NCI-H510A (cell line): ENCODE data around the gene REPIN1.

ENCODE experiments used
- DNase-seq: peaks from one replicate; lab custom pipeline; 2025; lab: John Stamatoyannopoulos, UW

The REPIN1 gene

DNA sequence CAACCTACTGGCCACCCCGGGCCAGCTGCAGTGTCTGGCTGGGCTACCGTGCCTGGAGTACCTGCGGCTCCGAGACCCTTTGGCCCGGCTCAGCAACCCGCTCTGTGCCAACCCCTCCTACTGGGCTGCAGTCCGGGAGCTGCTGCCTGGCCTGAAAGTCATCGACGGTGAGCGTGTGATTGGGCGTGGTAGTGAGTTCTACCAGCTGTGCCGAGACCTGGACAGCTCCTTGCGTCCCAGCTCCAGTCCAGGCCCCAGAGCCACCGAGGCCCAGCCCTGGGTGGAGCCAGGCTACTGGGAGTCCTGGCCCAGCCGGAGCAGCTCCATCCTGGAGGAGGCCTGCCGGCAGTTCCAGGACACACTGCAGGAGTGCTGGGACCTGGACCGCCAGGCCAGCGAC is 31.4 kb upstream of the REPIN1 start:
- DNase-seq = no peak

- DNase-seq = no peak
Observed at GRCh38 chr7:150337659-150338081, 31.0 kb upstream of the REPIN1 start.

GRCh38 chr7:150338166-150338829 is 30.3 kb upstream of the REPIN1 start:
- DNase-seq = no peak

- no peak for DNase-seq
Observed at GRCh38 chr7:150339409-150339809, 29.2 kb upstream of the REPIN1 start.

DNA sequence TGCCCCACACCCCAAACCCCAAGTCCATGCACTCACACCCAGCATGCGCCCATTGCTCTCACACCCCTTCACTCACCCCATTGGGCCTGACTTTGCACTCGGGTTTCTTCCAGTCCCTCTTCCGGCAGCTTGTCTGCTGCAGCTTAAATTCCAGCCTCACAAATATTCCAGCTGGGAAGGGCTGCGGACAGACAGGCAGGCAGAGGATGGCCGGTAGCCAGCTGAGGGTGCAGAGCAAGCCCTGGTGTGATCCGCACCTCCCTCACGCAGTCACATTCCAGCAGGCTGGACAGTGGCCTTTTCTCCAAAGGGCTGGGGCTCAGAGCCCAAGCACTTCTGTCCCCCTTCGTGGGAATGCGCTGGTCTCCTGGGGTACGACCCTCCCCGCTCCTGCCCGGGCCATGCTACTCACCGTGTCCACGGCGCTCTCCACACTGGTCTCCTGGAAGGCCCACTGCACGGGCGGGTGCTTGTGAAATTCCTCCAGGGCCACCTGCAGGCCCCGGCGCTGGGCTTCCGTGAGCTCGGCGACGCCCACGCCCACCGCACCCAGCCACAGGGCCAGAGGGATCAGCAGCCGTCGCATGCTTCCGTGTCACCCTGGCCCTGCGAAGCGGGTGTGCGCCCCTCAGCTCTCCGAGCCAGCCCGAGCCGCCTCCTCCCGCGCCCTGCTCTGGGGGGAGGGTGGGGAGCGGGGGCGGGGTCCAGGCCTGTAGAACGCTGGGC is 28.4 kb upstream of the REPIN1 start:
- no peak for DNase-seq

DNA sequence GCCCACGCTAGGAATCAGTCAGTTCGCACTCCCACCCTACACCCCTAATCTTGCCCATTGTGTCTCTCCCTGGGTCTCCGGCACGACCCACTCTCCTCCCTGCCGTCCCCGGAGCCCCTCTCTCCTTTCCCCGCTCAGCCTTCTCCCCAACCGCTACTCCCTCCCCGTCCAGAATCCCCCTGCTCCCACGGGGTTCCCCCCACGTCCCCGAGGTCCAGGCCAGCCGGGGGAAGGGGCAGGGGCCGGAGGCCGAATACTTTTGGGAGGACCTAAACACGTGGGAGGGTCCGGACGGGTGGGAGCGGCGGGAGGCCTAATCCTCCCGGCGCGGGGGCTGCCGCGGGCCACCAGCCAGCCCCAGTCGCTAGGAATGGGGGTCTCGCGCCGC is 27.8 kb upstream of the REPIN1 start:
- DNase-seq = no peak

DNA sequence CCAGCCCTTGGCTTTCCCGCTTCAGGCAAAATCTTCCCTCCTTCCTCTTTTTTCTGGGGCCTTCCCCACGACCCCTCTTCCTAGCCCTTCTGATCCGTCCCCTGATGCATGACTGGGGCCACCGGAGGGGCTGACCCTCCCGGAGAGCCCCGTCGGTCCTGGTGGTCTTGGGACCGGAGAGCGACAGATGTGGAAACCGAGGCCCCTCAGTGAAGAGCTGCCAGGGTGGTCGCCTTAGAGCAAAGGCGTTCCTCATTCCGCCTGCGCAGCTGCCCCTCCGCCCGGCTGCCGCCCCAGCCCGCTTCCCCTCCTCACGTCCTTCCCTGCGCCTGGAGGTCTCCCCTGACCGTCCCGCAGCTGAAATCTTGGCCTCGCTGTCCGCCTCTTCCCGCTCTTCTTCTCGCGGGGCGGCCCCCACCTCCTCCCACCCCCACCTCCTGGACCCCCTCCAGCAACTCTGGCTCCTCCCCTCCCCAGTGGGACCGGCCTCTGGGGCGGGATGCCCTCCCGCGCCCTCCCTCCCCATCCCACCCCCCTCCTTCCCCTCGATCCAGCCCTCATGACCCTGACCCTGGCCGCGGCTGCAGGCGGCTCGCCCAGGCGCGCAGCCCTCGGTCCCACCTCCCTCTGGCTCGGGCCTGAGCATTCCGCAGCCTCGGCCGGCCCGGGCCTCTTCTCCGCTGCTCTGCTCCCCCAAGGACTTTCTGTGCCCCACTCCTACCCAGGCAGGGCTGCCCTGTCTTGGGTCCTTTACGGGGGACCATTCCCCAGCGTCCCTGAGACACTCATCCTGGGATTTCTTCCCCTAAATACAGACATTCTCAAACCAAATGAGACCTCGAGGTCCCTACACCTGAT is 27.1 kb upstream of the REPIN1 start, which contains the start of gene RARRES2:
Gene RARRES2 (minus strand): TSS at position 367 of the 858 bp plus-strand sequence. CDS start 1,020 bp downstream, outside the sequence.
- DNase-seq = no peak

DNA sequence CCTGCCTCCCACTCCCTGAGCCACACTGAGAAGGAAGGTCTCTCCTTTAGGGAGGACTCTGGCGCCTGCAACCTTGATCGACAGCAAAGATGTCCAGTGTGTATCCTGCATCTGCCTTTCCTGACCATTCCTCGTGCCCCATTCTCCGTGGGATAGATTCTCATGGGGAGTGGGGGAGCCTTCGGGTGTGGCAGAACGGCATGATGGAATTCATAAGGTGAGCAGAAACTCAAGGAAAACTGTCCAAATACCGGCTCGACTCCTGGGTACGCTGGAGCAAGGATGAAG is 26.6 kb upstream of the REPIN1 start:
- no peak for DNase-seq

- DNase-seq = no peak
Observed at GRCh38 chr7:150343225-150343624, 25.4 kb upstream of the REPIN1 start.

DNA sequence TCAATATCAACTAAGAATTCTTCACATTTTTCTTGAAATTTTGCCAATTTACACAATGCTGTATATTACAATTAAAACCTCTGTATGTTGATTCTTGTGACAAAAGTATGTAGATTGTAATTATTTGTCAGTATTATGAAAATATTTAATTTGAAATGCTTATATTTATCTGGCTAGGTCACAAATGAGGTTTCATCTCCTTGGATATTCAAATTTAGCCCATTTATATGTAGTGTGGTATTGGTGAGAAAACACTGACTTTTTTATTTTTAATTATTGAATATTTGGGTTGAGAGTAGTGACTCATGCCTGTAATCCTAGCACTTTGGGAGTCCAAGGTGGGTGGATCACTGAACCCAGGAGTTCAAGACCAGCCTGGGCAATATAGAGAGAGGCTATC is 24.3 kb upstream of the REPIN1 start:
- no peak for DNase-seq

DNA sequence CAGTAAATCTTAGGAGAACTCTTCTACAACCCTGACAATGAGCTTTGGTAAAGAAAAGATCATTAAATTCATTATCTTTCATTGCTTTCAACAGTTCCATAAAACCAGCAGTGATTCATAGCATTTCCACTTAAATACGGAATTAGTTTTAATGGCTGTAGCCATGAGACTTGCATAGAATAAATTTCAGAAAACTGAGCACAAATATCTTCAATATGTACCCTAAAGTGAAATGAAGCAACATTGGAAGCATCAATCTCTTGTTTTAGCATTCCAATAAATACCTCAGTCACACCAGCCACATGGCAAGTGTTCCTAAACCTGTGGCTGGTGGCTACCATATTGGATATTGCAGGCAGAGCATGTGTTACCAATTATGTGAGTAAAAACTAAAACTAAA is 23.6 kb upstream of the REPIN1 start:
- DNase-seq = no peak

DNA sequence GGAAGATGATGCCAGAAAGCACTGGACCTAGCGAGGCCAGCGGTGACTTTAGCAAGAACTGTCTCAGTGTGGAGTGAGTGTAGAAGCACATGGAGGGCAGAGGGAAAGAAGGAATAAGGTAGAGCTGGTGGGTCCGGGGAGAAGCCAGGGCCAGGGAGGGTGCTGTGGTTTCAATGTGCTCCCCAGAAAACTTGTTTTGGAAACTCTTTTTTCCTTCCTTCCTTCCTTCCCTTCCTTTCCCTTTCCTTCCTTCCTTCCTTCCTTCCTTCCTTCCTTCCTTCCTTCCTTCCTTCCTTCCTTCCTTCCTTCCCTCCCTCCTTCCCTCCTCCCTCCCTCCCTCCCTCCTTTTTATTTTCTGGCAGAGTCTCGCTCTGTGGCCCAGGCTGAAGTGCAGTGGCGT is 21.7 kb upstream of the REPIN1 start:
- no peak for DNase-seq

DNA sequence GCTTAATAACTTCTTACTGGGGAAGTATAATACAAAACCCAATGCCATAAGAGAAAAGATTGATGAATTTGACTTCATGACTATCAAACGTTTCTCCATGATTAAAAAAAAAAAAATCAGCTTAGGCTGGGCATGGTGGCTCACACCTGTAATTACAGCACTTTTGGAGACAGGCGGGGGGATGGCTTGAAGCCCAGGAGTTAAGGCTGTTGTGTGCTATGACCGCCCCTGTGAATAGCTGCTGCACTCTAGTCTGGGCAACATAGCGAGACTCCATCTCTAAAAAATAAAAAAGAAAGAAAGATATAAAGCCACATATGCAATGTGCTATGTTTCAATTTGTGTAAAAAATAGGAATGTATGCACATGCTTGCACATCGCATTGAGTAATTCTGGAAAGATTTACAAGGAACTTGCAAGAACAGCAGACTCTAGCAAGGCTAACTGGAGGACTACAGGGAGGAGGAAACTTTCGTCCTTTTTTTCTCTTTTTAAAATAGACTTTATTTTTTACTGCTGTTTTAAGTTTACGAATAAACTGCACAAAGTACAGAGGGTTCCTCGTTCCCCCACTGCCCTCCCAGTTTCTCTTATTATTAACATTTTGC is 16.9 kb upstream of the REPIN1 start:
- DNase-seq = no peak

DNA sequence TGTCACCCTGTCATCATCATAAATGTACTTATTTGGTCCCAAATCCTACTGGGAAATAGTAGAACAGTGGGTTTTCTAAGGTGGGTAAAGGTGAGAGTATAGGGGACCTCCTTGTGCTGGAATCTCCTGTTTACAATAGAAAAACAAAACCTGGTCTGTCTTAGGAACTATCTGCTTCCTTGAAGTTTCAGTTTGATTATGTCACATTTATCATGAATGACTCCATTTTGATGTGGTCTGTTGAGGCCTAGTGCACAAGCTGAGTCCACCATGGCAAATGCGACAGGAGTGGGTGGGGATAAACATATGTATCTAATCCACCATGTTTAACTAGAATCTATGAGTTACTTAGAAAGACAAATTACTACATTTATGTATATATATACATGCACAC is 13.0 kb upstream of the REPIN1 start:
- DNase-seq = no peak

DNA sequence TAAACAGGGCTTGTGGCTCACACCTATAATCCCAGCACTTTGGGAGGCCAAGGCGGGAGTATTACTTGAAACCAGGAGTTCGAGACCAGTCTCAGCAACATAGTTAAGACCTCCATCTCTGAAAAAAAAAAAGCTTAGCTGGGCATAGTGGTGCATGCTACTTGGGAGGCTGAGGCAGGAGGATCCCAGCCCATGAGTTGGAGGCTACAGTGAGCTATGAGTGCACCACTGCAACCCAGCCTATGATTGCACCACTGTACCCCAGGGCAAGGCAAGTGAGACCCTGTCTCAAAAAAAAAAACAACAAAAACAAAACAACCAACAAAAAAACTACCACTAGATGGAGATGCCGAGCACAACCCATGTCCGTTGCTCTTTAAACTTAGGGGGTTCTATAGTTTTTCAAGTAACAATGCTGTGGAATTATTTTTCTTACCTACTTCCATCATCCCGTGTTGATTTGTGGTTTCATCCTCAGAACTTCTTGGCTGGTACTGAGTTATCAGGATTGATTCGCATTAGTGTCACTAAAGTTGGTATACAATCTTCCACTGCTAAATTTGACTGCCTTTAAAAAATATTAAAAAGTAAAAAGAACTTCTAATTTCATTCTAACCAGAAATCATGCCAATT is 12.2 kb upstream of the REPIN1 start:
- DNase-seq = no peak

DNA sequence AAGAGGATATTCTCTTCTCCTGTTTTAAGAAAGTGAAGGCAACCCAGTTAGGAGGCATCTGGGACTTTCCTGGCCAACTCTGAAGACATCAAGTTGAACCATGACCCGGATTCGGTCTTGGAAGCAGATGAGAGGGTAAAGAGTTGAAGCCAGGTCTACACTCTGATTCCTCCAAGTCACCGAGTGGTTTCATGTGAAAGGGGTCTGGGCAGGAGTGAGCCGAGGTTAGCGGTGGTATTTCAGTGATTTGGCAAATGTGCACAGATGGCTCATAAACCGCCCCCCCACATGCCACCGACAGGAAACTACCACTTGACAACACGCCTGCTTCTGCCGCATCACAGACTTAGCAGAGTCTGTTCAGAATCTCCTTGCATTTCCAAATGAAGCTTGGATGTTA is 11.4 kb upstream of the REPIN1 start:
- peak; percentile 20 for DNase-seq

- no peak for DNase-seq
Observed at GRCh38 chr7:150357771-150358427, 10.7 kb upstream of the REPIN1 start.

- DNase-seq = no peak
Observed at GRCh38 chr7:150358433-150358832, 10.2 kb upstream of the REPIN1 start.

DNA sequence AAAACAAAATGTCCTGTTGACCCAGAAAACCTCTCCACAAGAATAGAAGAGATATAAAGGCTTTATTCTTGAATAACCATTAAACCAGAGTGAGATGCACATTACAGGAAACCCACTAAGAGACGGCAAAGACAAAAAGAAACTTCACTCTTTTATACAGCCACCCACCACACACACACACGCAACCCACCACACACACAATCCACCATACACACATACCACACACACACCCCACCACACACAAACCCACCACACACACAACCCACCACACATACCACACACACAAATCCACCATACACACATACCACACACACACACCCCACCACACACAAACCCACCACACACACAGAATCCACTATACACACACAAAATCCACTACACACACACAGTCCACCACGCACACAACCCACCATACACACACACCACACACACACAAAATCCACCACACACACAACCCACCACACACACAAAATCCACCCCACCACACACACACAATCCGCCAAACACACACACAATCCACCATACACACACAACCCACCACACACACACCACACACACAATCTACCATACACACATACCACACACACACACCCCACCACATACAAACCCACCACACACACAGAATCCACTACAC is 9.5 kb upstream of the REPIN1 start:
- DNase-seq = no peak

DNA sequence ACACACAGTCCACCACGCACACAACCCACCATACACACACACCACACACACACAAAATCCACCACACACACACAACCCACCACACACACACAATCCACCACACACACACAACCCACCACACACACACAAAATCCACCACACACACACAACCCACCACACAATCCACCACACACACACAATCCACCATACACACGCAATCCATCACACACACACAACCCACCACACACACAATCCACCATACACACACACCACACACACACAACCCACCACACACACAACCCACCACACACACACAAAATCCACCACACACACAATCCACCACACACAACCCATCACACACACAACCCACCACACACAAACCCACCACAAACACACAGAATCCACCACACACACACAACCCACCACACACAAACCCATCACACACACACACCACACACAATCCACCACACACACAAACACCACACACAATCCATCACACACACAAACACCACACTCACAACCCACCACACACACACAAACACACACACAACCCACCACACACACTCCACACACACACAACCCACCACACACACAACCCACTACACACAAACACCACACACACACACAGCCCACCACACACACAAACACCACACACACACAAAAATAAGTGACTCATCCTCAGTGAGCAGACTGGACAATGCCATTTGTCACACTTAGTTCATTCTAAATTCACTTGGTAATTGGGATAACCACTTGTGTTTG is 8.8 kb upstream of the REPIN1 start:
- DNase-seq = no peak
